ENCODE results near the gene INSYN2A. TPM values are rescaled to one million over a fixed set of nuclear protein-coding genes. Genes with fewer than 3 reads are reported as not detected.

Gene INSYN2A
- total RNA-seq, 1 experiment from 2014 or later, result 0.13 TPM

- Mint-ChIP-seq H3K4me1 (peaks cover 24% of the 10 kb centered on the region), H3K9me3 (no peaks in the 10 kb centered on the region), H3K27me3 (ENCODE audit: low read depth) (peaks cover 36% of the 10 kb centered on the region), H3K27ac (no peak overlapping the region), H3K36me3 (no peaks in the 10 kb centered on the region), H3K4me3 (peak overlapping the region; percentile 75)
- POLR2A ChIA-PET, result interaction anchor here (0.9 kb wide), 1 partner anchor 47 kb away, joined by 3 read pairs; no protein-coding TSS in a partner anchor
- TF ChIP-seq ZNF671 (CRISPR knock-in tag; IDR thresholded peaks at IDR 0.05) (no peak), HMGXB4 (CRISPR knock-in tag; IDR thresholded peaks at IDR 0.05) (no peak), ZNF232 (CRISPR knock-in tag; IDR thresholded peaks at IDR 0.05) (no peak), PRRX2 (CRISPR knock-in tag; IDR thresholded peaks at IDR 0.05) (no peak), KAT7 (CRISPR knock-in tag; IDR thresholded peaks at IDR 0.05; ENCODE audit: borderline replicate concordance) (no peak)
- DNase-seq (ENCODE audit: low spot score) (no peak), ATAC-seq (no peak)
- CTCF ChIA-PET, result interaction anchor here (0.7 to 2.1 kb wide), 6 partner anchors 18 to 657 kb away, joined by 3 to 11 read pairs (median 4); no protein-coding TSS in a partner anchor
These were observed 702 bp upstream of the INSYN2A start for GRCh38 chr10:127197154-127197432.

GRCh38 chr10:127195571-127196281 lies 665 bp downstream of the INSYN2A start:
- DNase-seq (ENCODE audit: low spot score), result peak; percentile 44
- TF ChIP-seq ZNF512 (CRISPR knock-in tag; IDR thresholded peaks at IDR 0.05; ENCODE audit: borderline replicate concordance) (no peak), FOXP1 (CRISPR knock-in tag; IDR thresholded peaks at IDR 0.05; ENCODE audit: borderline replicate concordance) (no peak), ZBTB21 (CRISPR knock-in tag; IDR thresholded peaks at IDR 0.05; ENCODE audit: borderline replicate concordance) (no peak), MAX (CRISPR knock-in tag; IDR thresholded peaks at IDR 0.05) (0 out of 2 replicates have a peak, but pooled peaks have one; percentile 28), IRF1 (CRISPR knock-in tag; IDR thresholded peaks at IDR 0.05) (no peak), KAT7 (CRISPR knock-in tag; IDR thresholded peaks at IDR 0.05; ENCODE audit: borderline replicate concordance) (no peak), TEAD4 (CRISPR knock-in tag; IDR thresholded peaks at IDR 0.05) (no peak), EMX1 (CRISPR knock-in tag; IDR thresholded peaks at IDR 0.05) (no peak), PREB (CRISPR knock-in tag; IDR thresholded peaks at IDR 0.05; ENCODE audit: borderline replicate concordance) (no peak), HMGXB4 (CRISPR knock-in tag; IDR thresholded peaks at IDR 0.05) (peak; percentile 55; the same call in 1 of the 2 replicates), ELF4 (CRISPR knock-in tag; IDR thresholded peaks at IDR 0.05; ENCODE audit: low read depth) (peak; percentile 64; the same call in 1 of the 2 replicates), IRF2 (CRISPR knock-in tag; IDR thresholded peaks at IDR 0.05; ENCODE audit: borderline replicate concordance, low read depth) (no peak), AR (CRISPR knock-in tag; IDR thresholded peaks at IDR 0.05) (no peak), E2F4 (CRISPR knock-in tag; IDR thresholded peaks at IDR 0.05; ENCODE audit: borderline replicate concordance, low read depth) (no peak), CREB1 (CRISPR knock-in tag; IDR thresholded peaks at IDR 0.05) (no peak), ZNF219 (CRISPR knock-in tag; IDR thresholded peaks at IDR 0.05; ENCODE audit: borderline replicate concordance) (no peak), TEAD1 (CRISPR knock-in tag; IDR thresholded peaks at IDR 0.05) (no peak), TP53 (CRISPR knock-in tag; IDR thresholded peaks at IDR 0.05) (no peak), RELA (CRISPR knock-in tag; IDR thresholded peaks at IDR 0.05; ENCODE audit: borderline replicate concordance) (no peak), CREM (CRISPR knock-in tag; IDR thresholded peaks at IDR 0.05) (no peak; the same call in 1 of the 2 replicates)

More at GRCh38 chr10:127195571-127196281, 665 bp downstream of the INSYN2A start:
- Mint-ChIP-seq H3K36me3 (no peaks in the 10 kb centered on the region), H3K4me1 (peaks cover 24% of the 10 kb centered on the region), H3K27me3 (ENCODE audit: low read depth) (peaks cover 36% of the 10 kb centered on the region), H3K9me3 (no peaks in the 10 kb centered on the region), H3K4me3 (peak overlapping the region; percentile 61), H3K27ac (no peak overlapping the region)
- ChIA-PET POLR2A (no interaction called here), CTCF (interaction anchor here (0.7 to 2.3 kb wide), 14 partner anchors 20 to 447 kb away, joined by 3 to 11 read pairs (median 4); no protein-coding TSS in a partner anchor)
- peak; percentile 17 for ATAC-seq
